K562 (cell line): ENCODE data around the gene POLR2A. TPM values are rescaled to one million over a fixed set of nuclear protein-coding genes. Genes with fewer than 3 reads are reported as not detected.

Source experiments
- GATAD2A ChIP-seq: fragments of 450-650 bp; IDR thresholded peaks from 2 replicates; pipeline ENCODE4 v1.6.1; 2017
- KDM5B ChIP-seq: fragments of 200-600 bp; sonication (generic); IDR thresholded peaks from 2 replicates; pipeline ENCODE4 v1.6.1; 2012; ENCODE audit warnings: low read depth, mild to moderate bottlenecking, moderate library complexity, low read length, control low read depth, inconsistent platforms; ENCODE audit not compliant: insufficient replicate concordance
- ZBTB49 ChIP-seq: sonication (generic); formaldehyde crosslinking; IDR thresholded peaks from 2 replicates; pipeline ENCODE4 v1.8.0; 2022; ENCODE audit warnings: missing genetic modification reagents, mild to moderate bottlenecking, borderline replicate concordance
- ZNF175 ChIP-seq: fragments of 200-800 bp; sonication (Bioruptor generic); IDR thresholded peaks from 2 replicates; pipeline ENCODE4 v1.6.1; 2016; ENCODE audit warnings: low read depth, mild to moderate bottlenecking, missing genetic modification characterization, missing compliant biosample characterization
- ZNF592 ChIP-seq: fragments of 450-650 bp; IDR thresholded peaks from 2 replicates; pipeline ENCODE4 v1.6.1; 2017; ENCODE audit warnings: antibody characterized with exemption, mild to moderate bottlenecking
- polyA plus RNA-seq, 8 experiments: library from polyadenylated mRNA; depleted of rRNA in 4 of 8; stranded (reverse) in 5 of 8; unstranded in 3 of 8; fragments of >200 nt; fragmentation: Nextera tagmentation in 2 of 8; fragmentation: Illumina TruSeq in 1 of 8; extraction: Ambion mirVana in 2 of 8; extraction: Trizol in 1 of 8; gene quantifications; 2 replicates each; pipeline versions ENCODE4 v1.2.1 to v1.2.3, GENCODE V29; 2011 to 2014; ENCODE audit warnings: inconsistent platforms in 1 of 8, missing spikeins in 1 of 8
- total RNA-seq, 7 experiments: library from RNA; depleted of rRNA in 6 of 7; stranded (reverse); fragments of >200 nt in 6 of 7; fragmentation: Illumina TruSeq in 2 of 7; extraction: Trizol in 2 of 7; gene quantifications; 2 replicates each; pipeline versions ENCODE4 v1.2.1 to v1.2.3, GENCODE V29; 2011 to 2021; ENCODE audit warnings: low replicate concordance in 1 of 7

POLR2A gene
- total and polyA plus RNA-seq, 9 of the 15 experiments (the other 6 are each of a cell fraction or from before 2014, with no cell fraction given), result 1.3 to 109 (median 12.4) TPM

- TF ChIP-seq ZNF175 (CRISPR knock-in tag) (no peak), KDM5B (no peak), ZNF592 (no peak), ZBTB49 (CRISPR knock-in tag) (no peak), GATAD2A (no peak)
Measured at GRCh38 chr17:7438656-7439460, 45.3 kb upstream of the POLR2A start (continued).
